A549 (cell line): Measurements from ENCODE around the gene HUNK. TPM values are rescaled to one million over a fixed set of nuclear protein-coding genes. Genes with fewer than 3 reads are reported as not detected.

ENCODE experiments used
- ATAC-seq, 2 experiments: fragments of 200-7000 bp in 1 of 2; fragments of >200 bp in 1 of 2; cut with Nextera tagmentation in 1 of 2; cut with Tn5 transposase in 1 of 2; 3 replicates each; pipeline versions ENCODE4 v1.8.0 to v1.9.1; 2018 to 2020; ENCODE audit warnings: mild to moderate bottlenecking in 1 of 2, moderate library complexity in 1 of 2
- CTCF ChIA-PET: fragments of 300-600 bp; sonication (Branson Sonifier 250); formaldehyde crosslinking; extraction: SDS; loops from one replicate; lab custom pipeline; 2021; ENCODE audit warnings: antibody characterized with exemption, inconsistent platforms; lab: Yijun Ruan, JAX
- POLR2A ChIA-PET: fragments of 350-600 bp; formaldehyde crosslinking; extraction: SDS; loops from one replicate; lab custom pipeline; 2021; ENCODE audit warnings: antibody characterized with exemption, inconsistent platforms; lab: Yijun Ruan, JAX
- DNase-seq, 2 experiments: peaks; one replicate each; pipeline versions ENCODE4 v3.0.0 to v3.0.0-alpha.2; 2011 to 2016; ENCODE audit warnings: low read depth in 1 of 2, low spot score in 1 of 2
- FAIRE-seq: peaks from 2 replicates; lab custom pipeline; 2011; peaks lifted over from hg19 to GRCh38; lab: Jason Lieb, UNC
- H3K27ac ChIP-seq, 2 experiments: fragments of >200 bp; sonication (Bioruptor Twin); formaldehyde crosslinking; 3 replicates each; pipeline ENCODE4 v1.5.1; 2016 to 2017
- H3K4me1 ChIP-seq: fragments of >200 bp; sonication (Bioruptor Twin); formaldehyde crosslinking; 3 replicates; pipeline ENCODE4 v1.6.1; 2016
- H3K4me2 ChIP-seq: fragments of >200 bp; sonication (Bioruptor Twin); formaldehyde crosslinking; 3 replicates; pipeline ENCODE4 v1.6.1; 2016
- H3K4me3 ChIP-seq: fragments of >200 bp; sonication (Bioruptor Twin); formaldehyde crosslinking; 3 replicates; pipeline ENCODE4 v1.5.1; 2016
- H3K9me3 ChIP-seq: fragments of >200 bp; sonication (Bioruptor Twin); formaldehyde crosslinking; 3 replicates; pipeline ENCODE4 v1.6.1; 2016
- BHLHE40 ChIP-seq: IDR thresholded peaks from 2 replicates; pipeline ENCODE4 v1.6.1; 2012; ENCODE audit warnings: low read depth, low read length, inconsistent platforms
- HOXB13 ChIP-seq: fragments of 250-450 bp; sonication (Bioruptor Pico); IDR thresholded peaks from 2 replicates; pipeline ENCODE4 v1.5.0; 2020; ENCODE audit warnings: low read depth, mild to moderate bottlenecking, moderate library complexity
- JUN ChIP-seq, 2 experiments: fragments of >200 bp; sonication (Bioruptor Twin); formaldehyde crosslinking; IDR thresholded peaks; 2 replicates in 1 of 2; 3 replicates in 1 of 2; pipeline ENCODE4 v1.6.1; 2016 to 2017
- KDM5A ChIP-seq: fragments of 200-600 bp; sonication (generic); IDR thresholded peaks from 2 replicates; pipeline ENCODE4 v1.6.1; 2016; ENCODE audit warnings: antibody characterized with exemption, mild to moderate bottlenecking
- NPAS2 ChIP-seq: fragments of 250-450 bp; sonication (Bioruptor Pico); IDR thresholded peaks from 2 replicates; pipeline ENCODE4 v1.8.0; 2022; ENCODE audit warnings: mild to moderate bottlenecking, moderate library complexity, borderline replicate concordance
- POLR2AphosphoS2 ChIP-seq: conservative IDR thresholded peaks from 2 replicates; pipeline ENCODE4 v1.6.1; 2012; ENCODE audit warnings: low read length, improper control_type of control experiment, inconsistent platforms
- RARB ChIP-seq: fragments of 250-450 bp; sonication (Bioruptor Pico); IDR thresholded peaks from 2 replicates; pipeline ENCODE4 v1.8.0; 2021; ENCODE audit warnings: mild to moderate bottlenecking, moderate library complexity
- RFX5 ChIP-seq: fragments of 450-650 bp; IDR thresholded peaks from 2 replicates; pipeline ENCODE4 v1.7.1; 2014; ENCODE audit warnings: antibody characterized with exemption, mild to moderate bottlenecking, moderate library complexity
- TFCP2L1 ChIP-seq: fragments of 250-450 bp; sonication (Bioruptor Pico); IDR thresholded peaks from 2 replicates; pipeline ENCODE4 v1.5.0; 2021; ENCODE audit warnings: mild to moderate bottlenecking
- ZC3H11A ChIP-seq: fragments of 450-650 bp; IDR thresholded peaks from 2 replicates; pipeline ENCODE4 v1.6.1; 2014; ENCODE audit warnings: antibody characterized with exemption, mild to moderate bottlenecking
- ZFP36 ChIP-seq: fragments of 450-650 bp; IDR thresholded peaks from 2 replicates; pipeline ENCODE4 v1.6.1; 2014; ENCODE audit warnings: borderline replicate concordance; ENCODE audit not compliant: partially characterized antibody
- ZNF302 ChIP-seq: fragments of 250-450 bp; sonication (Bioruptor Pico); IDR thresholded peaks from 2 replicates; pipeline ENCODE4 v1.9.0; 2021; ENCODE audit warnings: inconsistent platforms, mild to moderate bottlenecking, moderate library complexity
- WGBS: methylation state at CpG from one replicate; pipeline ENCODE4 v1.1.6; 2017; ENCODE audit errors: missing lambda C conversion rate; 5-methylcytosine and 5-hydroxymethylcytosine counted together
- polyA plus RNA-seq, 4 experiments: library from polyadenylated mRNA; depleted of rRNA in 3 of 4; stranded (reverse); fragments of >200 nt; fragmentation: RNase III in 1 of 4; extraction: RNeasy Plus Mini Kit Qiagen cat#74134 plus additional on column Dnase treatment in 1 of 4; gene quantifications; 2 replicates in 3 of 4; 3 replicates in 1 of 4; pipeline ENCODE4 v1.2.3, GENCODE V29; 2011 to 2017
- TF ChIP-seq, protein P1 (sequence below): fragments of >200 bp; sonication (Bioruptor Twin); formaldehyde crosslinking; IDR thresholded peaks from 3 replicates; pipeline ENCODE4 v1.5.1; 2016
- TF ChIP-seq, protein P2 (sequence below): fragments of 200-600 bp; sonication (generic); IDR thresholded peaks from 2 replicates; pipeline ENCODE4 v1.6.1; 2016; ENCODE audit warnings: antibody characterized with exemption, mild to moderate bottlenecking, moderate library complexity
- TF ChIP-seq, protein P3 (sequence below): IDR thresholded peaks from 2 replicates; pipeline ENCODE4 v1.6.1; 2012; ENCODE audit warnings: low read depth, borderline replicate concordance
- TF ChIP-seq, protein P4 (sequence below): fragments of 250-450 bp; sonication (Bioruptor Pico); IDR thresholded peaks from 2 replicates; pipeline ENCODE4 v1.5.0; 2020; ENCODE audit warnings: low read depth, mild to moderate bottlenecking, moderate library complexity

The HUNK gene
- polyA plus RNA-seq, 2 of the 4 experiments (the other 2 are of a cell fraction): 0.44 to 0.52 TPM

DNA sequence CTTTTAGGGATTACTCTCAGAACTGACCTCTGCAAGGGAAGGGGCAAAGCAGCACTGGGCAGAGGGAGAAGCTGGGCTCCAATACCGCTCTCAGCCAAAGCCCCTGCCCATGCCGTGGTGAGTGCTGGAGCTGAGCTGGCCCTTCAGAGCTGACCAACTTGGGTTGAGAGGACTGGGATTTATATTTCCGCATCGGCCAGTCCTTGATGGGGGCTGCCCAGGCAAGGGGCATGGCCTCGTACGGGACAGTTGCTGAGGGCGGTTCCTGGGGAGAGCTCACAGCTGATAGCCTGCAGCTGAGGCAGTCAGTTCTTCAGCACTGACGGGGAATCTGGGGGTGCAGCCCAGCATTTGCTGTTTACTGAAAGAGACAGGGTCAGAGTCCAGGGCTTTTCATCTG is 8.0 kb downstream of the HUNK start:
- no peaks in the 10 kb centered on the region for H3K9me3 ChIP-seq
- no peak for DNase-seq
- no peak for ATAC-seq
- POLR2A ChIA-PET: no interaction called here
- no CpG with 5 or more reads among the region's 8 CpGs for WGBS
- no peaks in the 10 kb centered on the region for H3K4me1 ChIP-seq
- H3K4me3 ChIP-seq: no peak overlapping the region
- TF ChIP-seq ZFP36: no peak
- TF ChIP-seq, protein P1, sequence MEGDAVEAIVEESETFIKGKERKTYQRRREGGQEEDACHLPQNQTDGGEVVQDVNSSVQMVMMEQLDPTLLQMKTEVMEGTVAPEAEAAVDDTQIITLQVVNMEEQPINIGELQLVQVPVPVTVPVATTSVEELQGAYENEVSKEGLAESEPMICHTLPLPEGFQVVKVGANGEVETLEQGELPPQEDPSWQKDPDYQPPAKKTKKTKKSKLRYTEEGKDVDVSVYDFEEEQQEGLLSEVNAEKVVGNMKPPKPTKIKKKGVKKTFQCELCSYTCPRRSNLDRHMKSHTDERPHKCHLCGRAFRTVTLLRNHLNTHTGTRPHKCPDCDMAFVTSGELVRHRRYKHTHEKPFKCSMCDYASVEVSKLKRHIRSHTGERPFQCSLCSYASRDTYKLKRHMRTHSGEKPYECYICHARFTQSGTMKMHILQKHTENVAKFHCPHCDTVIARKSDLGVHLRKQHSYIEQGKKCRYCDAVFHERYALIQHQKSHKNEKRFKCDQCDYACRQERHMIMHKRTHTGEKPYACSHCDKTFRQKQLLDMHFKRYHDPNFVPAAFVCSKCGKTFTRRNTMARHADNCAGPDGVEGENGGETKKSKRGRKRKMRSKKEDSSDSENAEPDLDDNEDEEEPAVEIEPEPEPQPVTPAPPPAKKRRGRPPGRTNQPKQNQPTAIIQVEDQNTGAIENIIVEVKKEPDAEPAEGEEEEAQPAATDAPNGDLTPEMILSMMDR: no peak
- TF ChIP-seq, protein P2, sequence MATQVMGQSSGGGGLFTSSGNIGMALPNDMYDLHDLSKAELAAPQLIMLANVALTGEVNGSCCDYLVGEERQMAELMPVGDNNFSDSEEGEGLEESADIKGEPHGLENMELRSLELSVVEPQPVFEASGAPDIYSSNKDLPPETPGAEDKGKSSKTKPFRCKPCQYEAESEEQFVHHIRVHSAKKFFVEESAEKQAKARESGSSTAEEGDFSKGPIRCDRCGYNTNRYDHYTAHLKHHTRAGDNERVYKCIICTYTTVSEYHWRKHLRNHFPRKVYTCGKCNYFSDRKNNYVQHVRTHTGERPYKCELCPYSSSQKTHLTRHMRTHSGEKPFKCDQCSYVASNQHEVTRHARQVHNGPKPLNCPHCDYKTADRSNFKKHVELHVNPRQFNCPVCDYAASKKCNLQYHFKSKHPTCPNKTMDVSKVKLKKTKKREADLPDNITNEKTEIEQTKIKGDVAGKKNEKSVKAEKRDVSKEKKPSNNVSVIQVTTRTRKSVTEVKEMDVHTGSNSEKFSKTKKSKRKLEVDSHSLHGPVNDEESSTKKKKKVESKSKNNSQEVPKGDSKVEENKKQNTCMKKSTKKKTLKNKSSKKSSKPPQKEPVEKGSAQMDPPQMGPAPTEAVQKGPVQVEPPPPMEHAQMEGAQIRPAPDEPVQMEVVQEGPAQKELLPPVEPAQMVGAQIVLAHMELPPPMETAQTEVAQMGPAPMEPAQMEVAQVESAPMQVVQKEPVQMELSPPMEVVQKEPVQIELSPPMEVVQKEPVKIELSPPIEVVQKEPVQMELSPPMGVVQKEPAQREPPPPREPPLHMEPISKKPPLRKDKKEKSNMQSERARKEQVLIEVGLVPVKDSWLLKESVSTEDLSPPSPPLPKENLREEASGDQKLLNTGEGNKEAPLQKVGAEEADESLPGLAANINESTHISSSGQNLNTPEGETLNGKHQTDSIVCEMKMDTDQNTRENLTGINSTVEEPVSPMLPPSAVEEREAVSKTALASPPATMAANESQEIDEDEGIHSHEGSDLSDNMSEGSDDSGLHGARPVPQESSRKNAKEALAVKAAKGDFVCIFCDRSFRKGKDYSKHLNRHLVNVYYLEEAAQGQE: no peak
- TF ChIP-seq, protein P3, sequence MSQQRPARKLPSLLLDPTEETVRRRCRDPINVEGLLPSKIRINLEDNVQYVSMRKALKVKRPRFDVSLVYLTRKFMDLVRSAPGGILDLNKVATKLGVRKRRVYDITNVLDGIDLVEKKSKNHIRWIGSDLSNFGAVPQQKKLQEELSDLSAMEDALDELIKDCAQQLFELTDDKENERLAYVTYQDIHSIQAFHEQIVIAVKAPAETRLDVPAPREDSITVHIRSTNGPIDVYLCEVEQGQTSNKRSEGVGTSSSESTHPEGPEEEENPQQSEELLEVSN: no peak
- no peak for TF ChIP-seq JUN (IDR thresholded peaks at IDR 0.05)
- no peak for TF ChIP-seq KDM5A
- TF ChIP-seq HOXB13 (CRISPR knock-in tag): no peak
- no peak for TF ChIP-seq NPAS2
- no peak for TF ChIP-seq POLR2AphosphoS2
- no peak for TF ChIP-seq ZC3H11A
- TF ChIP-seq ZNF302 (CRISPR knock-in tag): no peak
- TF ChIP-seq, protein P4, sequence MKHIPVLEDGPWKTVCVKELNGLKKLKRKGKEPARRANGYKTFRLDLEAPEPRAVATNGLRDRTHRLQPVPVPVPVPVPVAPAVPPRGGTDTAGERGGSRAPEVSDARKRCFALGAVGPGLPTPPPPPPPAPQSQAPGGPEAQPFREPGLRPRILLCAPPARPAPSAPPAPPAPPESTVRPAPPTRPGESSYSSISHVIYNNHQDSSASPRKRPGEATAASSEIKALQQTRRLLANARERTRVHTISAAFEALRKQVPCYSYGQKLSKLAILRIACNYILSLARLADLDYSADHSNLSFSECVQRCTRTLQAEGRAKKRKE (CRISPR knock-in tag): no peak
- no peak for TF ChIP-seq BHLHE40
- no peak for TF ChIP-seq RFX5
- TF ChIP-seq TFCP2L1 (CRISPR knock-in tag): no peak
- no peak for TF ChIP-seq RARB (CRISPR knock-in tag)
- no peak overlapping the region for H3K4me2 ChIP-seq
- CTCF ChIA-PET: interaction anchor here (1.0 to 1.3 kb wide), 2 partner anchors 8 to 15 kb away, joined by 3 read pairs; no protein-coding TSS in a partner anchor
- no peak for FAIRE-seq
- no peak overlapping the region for H3K27ac ChIP-seq

DNA sequence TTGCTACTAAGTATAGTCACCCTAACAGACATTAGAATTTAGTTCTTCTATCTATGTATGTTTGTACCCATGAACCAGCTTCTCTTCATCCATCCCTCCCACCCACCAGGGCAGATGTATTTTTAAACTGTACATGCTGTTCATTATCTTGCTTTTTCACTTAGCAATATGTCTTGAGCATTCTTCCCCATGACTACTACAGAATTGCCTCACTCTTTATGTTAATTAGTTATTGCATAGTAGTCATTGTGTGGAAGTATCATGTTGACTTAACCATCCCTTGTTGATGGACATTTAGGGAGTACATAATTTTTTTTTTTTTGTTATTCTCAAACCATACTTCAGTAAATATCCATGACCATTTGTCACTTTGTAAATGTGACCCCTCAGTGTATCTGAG is 9.9 kb downstream of the HUNK start:
- Histone ChIP-seq H3K9me3 (no peaks in the 10 kb centered on the region), H3K4me2 (no peak overlapping the region), H3K27ac (no peak overlapping the region), H3K4me1 (no peaks in the 10 kb centered on the region), H3K4me3 (no peak overlapping the region)
- FAIRE-seq (no peak), ATAC-seq (no peak), DNase-seq (no peak)
- POLR2A ChIA-PET: no interaction called here
- TF ChIP-seq, protein P1: no peak
- CTCF ChIA-PET: no interaction called here
